IMR-90 (cell line): Measurements from ENCODE around the gene TRAIP. TPM values are rescaled to one million over a fixed set of nuclear protein-coding genes. Genes with fewer than 3 reads are reported as not detected.

Experiments
- ATAC-seq: fragments of 200-7000 bp; cut with Tn5 transposase; 2 replicates; pipeline ENCODE4 v1.9.1; 2020; ENCODE audit warnings: low read depth, mild to moderate bottlenecking, moderate library complexity
- BruUV-seq: library from RNA; stranded (reverse); fragments of 400-500 nt; replicated peaks from 2 replicates; lab custom pipeline; 2021; lab: Mats Ljungman, UMichigan
- CTCF ChIA-PET: fragments of 300-600 bp; formaldehyde crosslinking; extraction: SDS; loops from one replicate; lab custom pipeline; 2021; ENCODE audit warnings: antibody characterized with exemption; lab: Yijun Ruan, JAX
- POLR2A ChIA-PET: fragments of 300-600 bp; sonication (Branson Sonifier 250); formaldehyde crosslinking; loops from one replicate; lab custom pipeline; 2022; ENCODE audit warnings: antibody characterized with exemption; ENCODE audit not compliant: unreplicated experiment; lab: Charles Lee
- DNase-seq: peaks from one replicate; pipeline ENCODE4 v3.0.0; 2013
- H2AFZ ChIP-seq: replicated peaks from 2 replicates; pipeline ENCODE3; 2013; ENCODE audit warnings: low read length, mild to moderate bottlenecking; ENCODE audit not compliant: poor library complexity
- H2AK5ac ChIP-seq: 2 replicates; pipeline ENCODE4 v1.6.1; 2013; ENCODE audit warnings: low read depth, low read length, inconsistent platforms
- H2AK9ac ChIP-seq: replicated peaks from 2 replicates; pipeline ENCODE3; 2013; ENCODE audit warnings: mild to moderate bottlenecking, low read depth, low read length, moderate library complexity; ENCODE audit not compliant: poor library complexity
- H2BK120ac ChIP-seq: 2 replicates; pipeline ENCODE4 v1.6.1; 2013; ENCODE audit warnings: low read depth, low read length, inconsistent platforms
- H2BK15ac ChIP-seq: 3 replicates; pipeline ENCODE4 v1.6.1; 2013; ENCODE audit warnings: low read depth, low read length, inconsistent platforms
- H2BK20ac ChIP-seq: 2 replicates; pipeline ENCODE4 v1.6.1; 2013; ENCODE audit warnings: low read depth, mild to moderate bottlenecking, inconsistent platforms, low read length, moderate library complexity
- H2BK5ac ChIP-seq: 2 replicates; pipeline ENCODE4 v1.6.1; 2013; ENCODE audit warnings: mild to moderate bottlenecking, low read depth, low read length, inconsistent platforms; ENCODE audit not compliant: poor library complexity, severe bottlenecking
- H3K14ac ChIP-seq: replicated peaks from 2 replicates; pipeline ENCODE4 v1.6.1; 2013; ENCODE audit warnings: low read depth, low read length, inconsistent platforms
- H3K18ac ChIP-seq: 2 replicates; pipeline ENCODE4 v1.6.1; 2013; ENCODE audit warnings: low read depth, low read length, control low read depth
- H3K23ac ChIP-seq: 2 replicates; pipeline ENCODE4 v1.6.1; 2013; ENCODE audit warnings: low read depth, low read length, inconsistent platforms
- H3K27ac ChIP-seq: 2 replicates; pipeline ENCODE4 v1.5.1; 2013; ENCODE audit warnings: mild to moderate bottlenecking, control low read depth, low read length; ENCODE audit not compliant: insufficient read depth
- H3K27me3 ChIP-seq: 2 replicates; pipeline ENCODE4 v1.6.1; 2013; ENCODE audit warnings: low read length; ENCODE audit not compliant: control insufficient read depth, insufficient read depth
- H3K36me3 ChIP-seq: 2 replicates; pipeline ENCODE4 v1.6.1; 2013; ENCODE audit warnings: low read length, mixed read lengths; ENCODE audit not compliant: control insufficient read depth, insufficient read depth
- H3K4ac ChIP-seq: 2 replicates; pipeline ENCODE4 v1.6.1; 2013; ENCODE audit warnings: low read depth, low read length, inconsistent platforms
- H3K4me1 ChIP-seq: 2 replicates; pipeline ENCODE4 v1.6.1; 2013; ENCODE audit warnings: low read length, mixed read lengths; ENCODE audit not compliant: control insufficient read depth, insufficient read depth
- H3K4me2 ChIP-seq: 2 replicates; pipeline ENCODE4 v1.6.1; 2013; ENCODE audit warnings: low read depth, mild to moderate bottlenecking, control low read depth, low read length, moderate library complexity
- H3K4me3 ChIP-seq: 2 replicates; pipeline ENCODE4 v1.5.1; 2013; ENCODE audit warnings: low read depth, mild to moderate bottlenecking, control low read depth, low read length, moderate library complexity; ENCODE audit not compliant: insufficient read depth
- H3K56ac ChIP-seq: 2 replicates; pipeline ENCODE4 v1.6.1; 2013; ENCODE audit warnings: low read length, inconsistent platforms; ENCODE audit not compliant: insufficient read depth; ENCODE audit errors: extremely low read depth
- H3K79me1 ChIP-seq, 2 experiments: 2 replicates each; pipeline ENCODE4 v1.6.1; 2013; ENCODE audit warnings: low read length in 2 of 2, inconsistent platforms in 1 of 2, low read depth in 1 of 2
- H3K9ac ChIP-seq: 2 replicates; pipeline ENCODE4 v1.6.1; 2013; ENCODE audit warnings: low read depth, low read length, control low read depth
- H3K9me1 ChIP-seq: 2 replicates; pipeline ENCODE4 v1.6.1; 2013; ENCODE audit warnings: low read length, inconsistent platforms; ENCODE audit not compliant: insufficient read depth
- H3K9me3 ChIP-seq: 2 replicates; pipeline ENCODE4 v1.6.1; 2013; ENCODE audit warnings: low read length; ENCODE audit not compliant: control insufficient read depth, insufficient read depth
- H4K20me1 ChIP-seq: 2 replicates; pipeline ENCODE4 v1.6.1; 2013; ENCODE audit warnings: low read length, inconsistent platforms; ENCODE audit not compliant: insufficient read depth
- H4K5ac ChIP-seq: 2 replicates; pipeline ENCODE4 v1.6.1; 2013; ENCODE audit warnings: mild to moderate bottlenecking, low read depth, low read length, control low read depth
- H4K8ac ChIP-seq, 2 experiments: 2 replicates each; pipeline ENCODE4 v1.6.1; 2013; ENCODE audit warnings: low read depth in 2 of 2, low read length in 2 of 2, control low read depth in 1 of 2, inconsistent platforms in 1 of 2
- H4K91ac ChIP-seq: 2 replicates; pipeline ENCODE4 v1.6.1; 2013; ENCODE audit warnings: low read depth, low read length, inconsistent platforms; ENCODE audit not compliant: insufficient read depth
- BHLHE40 ChIP-seq: fragments of 150-350 bp; IDR thresholded peaks from 2 replicates; pipeline ENCODE4 v1.6.1; 2016; ENCODE audit warnings: mild to moderate bottlenecking, low read depth, low read length
- CEBPB ChIP-seq: IDR thresholded peaks from 2 replicates; pipeline ENCODE4 v1.6.1; 2012; ENCODE audit warnings: low read depth, low read length, improper control_type of control experiment
- CHD1 ChIP-seq: IDR thresholded peaks from 2 replicates; pipeline ENCODE4 v1.6.1; 2012; ENCODE audit warnings: low read depth, low read length, improper control_type of control experiment
- ELK1 ChIP-seq: fragments of 150-350 bp; IDR thresholded peaks from 2 replicates; pipeline ENCODE4 v1.6.1; 2016; ENCODE audit warnings: low read depth, mild to moderate bottlenecking, low read length, moderate library complexity, borderline replicate concordance
- FOS ChIP-seq: fragments of 150-350 bp; IDR thresholded peaks from 2 replicates; pipeline ENCODE4 v1.6.1; 2016; ENCODE audit warnings: low read depth, low read length
- MAFK ChIP-seq: IDR thresholded peaks from 2 replicates; pipeline ENCODE4 v1.6.1; 2012; ENCODE audit warnings: low read depth, low read length, improper control_type of control experiment
- MAZ ChIP-seq: IDR thresholded peaks from 2 replicates; pipeline ENCODE4 v1.6.1; 2012; ENCODE audit warnings: low read depth, mild to moderate bottlenecking, low read length, improper control_type of control experiment, moderate library complexity, borderline replicate concordance
- MXI1 ChIP-seq: IDR thresholded peaks from 2 replicates; pipeline ENCODE4 v1.6.1; 2012; ENCODE audit warnings: low read depth, mild to moderate bottlenecking, low read length, moderate library complexity, borderline replicate concordance
- NFE2L2 ChIP-seq: fragments of 150-350 bp; IDR thresholded peaks from 2 replicates; pipeline ENCODE4 v1.6.1; 2016; ENCODE audit warnings: low read depth, mild to moderate bottlenecking, low read length
- POLR2A ChIP-seq: IDR thresholded peaks from 2 replicates; pipeline ENCODE4 v1.6.1; 2012; ENCODE audit warnings: mild to moderate bottlenecking, low read depth, low read length
- RAD21 ChIP-seq: IDR thresholded peaks from 2 replicates; pipeline ENCODE4 v1.6.1; 2012; ENCODE audit warnings: low read length, improper control_type of control experiment
- RCOR1 ChIP-seq: IDR thresholded peaks from 2 replicates; pipeline ENCODE4 v1.6.1; 2012; ENCODE audit warnings: mild to moderate bottlenecking, low read length, improper control_type of control experiment; ENCODE audit not compliant: insufficient replicate concordance
- RFX5 ChIP-seq: IDR thresholded peaks from 2 replicates; pipeline ENCODE4 v1.8.0; 2012; ENCODE audit warnings: low read depth, mild to moderate bottlenecking, low read length, moderate library complexity
- SMC3 ChIP-seq: fragments of 150-350 bp; IDR thresholded peaks from 2 replicates; pipeline ENCODE4 v1.6.1; 2016; ENCODE audit warnings: low read depth, mild to moderate bottlenecking, antibody characterized with exemption, low read length, moderate library complexity
- USF2 ChIP-seq: fragments of 150-350 bp; IDR thresholded peaks from 2 replicates; pipeline ENCODE4 v1.6.1; 2017; ENCODE audit warnings: mild to moderate bottlenecking, antibody characterized with exemption, low read length, low read depth
- WGBS, 2 experiments: methylation state at CpG; one replicate each; pipeline versions ENCODE4 v1.1.5 to v1.1.7; 2013; ENCODE audit warnings: missing lambda C conversion rate in 2 of 2; ENCODE audit not compliant: insufficient read length in 1 of 2; ENCODE audit errors: extremely low coverage in 2 of 2; 5-methylcytosine and 5-hydroxymethylcytosine counted together
- dilution Hi-C: fragments of 300-500 bp; cut with HindIII; formaldehyde crosslinking; loops from one replicate; pipeline ENCODE4 v1.14.3; 2018; ENCODE audit warnings: low sequenced_read_pairs; ENCODE audit not compliant: unreplicated experiment
- in situ Hi-C: fragments of 300-500 bp; cut with MboI; formaldehyde crosslinking; loops from 3 replicates; pipeline ENCODE4 v1.14.3; 2019; ENCODE audit warnings: low sequenced_read_pairs, inconsistent platforms, mixed read lengths
- intact Hi-C: fragments of 100-400 bp; cut with micrococcal nuclease; formaldehyde crosslinking; loops from 2 replicates; pipeline ENCODE4 v1.10.0; 2022
- polyA plus RNA-seq, 3 experiments: library from polyadenylated mRNA; depleted of rRNA; stranded (reverse); fragments of >200 nt; gene quantifications; 2 replicates each; pipeline ENCODE4 v1.2.3, GENCODE V29; 2012; ENCODE audit warnings: low replicate concordance in 1 of 3
- total RNA-seq: library from RNA; depleted of rRNA; stranded (reverse); fragments of >200 nt; gene quantifications from 2 replicates; pipeline ENCODE4 v1.2.3, GENCODE V29; 2012
- TF ChIP-seq, protein P1 (sequence below): conservative IDR thresholded peaks from 2 replicates; pipeline ENCODE4 v1.5.1; 2012; ENCODE audit warnings: mild to moderate bottlenecking, low read depth, low read length, improper control_type of control experiment

TRAIP gene
- total and polyA plus RNA-seq, 2 of the 4 experiments (the other 2 are of a cell fraction): 6.3 to 9.2 TPM

- no peak overlapping the region for H3K9ac ChIP-seq
- H3K27ac ChIP-seq: no peak overlapping the region
- no peak overlapping the region for H3K56ac ChIP-seq
- ChIA-PET CTCF (no interaction called here), POLR2A (no interaction called here)
- BruUV-seq: no TSS peak
- intact Hi-C loops: no loop called here
- no peak overlapping the region for H2BK15ac ChIP-seq
- H3K27me3 ChIP-seq: no peaks in the 10 kb centered on the region
- in situ Hi-C loops: no loop called here
- H3K79me1 ChIP-seq: no peaks in the 10 kb centered on the region
- H3K18ac ChIP-seq: no peak overlapping the region
- H3K9me1 ChIP-seq: peaks cover 2% of the 10 kb centered on the region; the same call in 1 of the 2 replicates
- H3K23ac ChIP-seq: no peak overlapping the region
- H4K91ac ChIP-seq: no peak overlapping the region
- H4K5ac ChIP-seq: no peak overlapping the region
- 53% methylated on average over 4 of the region's 6 CpGs; no CpG with 5 or more reads in 1 of the 2 experiments for WGBS, 2 experiments
- no peak overlapping the region for H3K4me3 ChIP-seq
- no peak overlapping the region for H2BK20ac ChIP-seq
- no peak overlapping the region for H4K8ac ChIP-seq
- dilution Hi-C loops: no loop called here
- H3K36me3 ChIP-seq: no peaks in the 10 kb centered on the region
- DNase-seq (no peak), ATAC-seq (no peak)
- no peak overlapping the region for H2AK5ac ChIP-seq
- TF ChIP-seq SMC3 (no peak), USF2 (no peak), MXI1 (no peak), POLR2A (no peak), RAD21 (no peak), FOS (no peak), MAFK (no peak), CEBPB (no peak), NFE2L2 (no peak), ELK1 (no peak), RFX5 (no peak), CHD1 (no peak), MAZ (no peak), BHLHE40 (no peak), RCOR1 (no peak)
- TF ChIP-seq, protein P1, sequence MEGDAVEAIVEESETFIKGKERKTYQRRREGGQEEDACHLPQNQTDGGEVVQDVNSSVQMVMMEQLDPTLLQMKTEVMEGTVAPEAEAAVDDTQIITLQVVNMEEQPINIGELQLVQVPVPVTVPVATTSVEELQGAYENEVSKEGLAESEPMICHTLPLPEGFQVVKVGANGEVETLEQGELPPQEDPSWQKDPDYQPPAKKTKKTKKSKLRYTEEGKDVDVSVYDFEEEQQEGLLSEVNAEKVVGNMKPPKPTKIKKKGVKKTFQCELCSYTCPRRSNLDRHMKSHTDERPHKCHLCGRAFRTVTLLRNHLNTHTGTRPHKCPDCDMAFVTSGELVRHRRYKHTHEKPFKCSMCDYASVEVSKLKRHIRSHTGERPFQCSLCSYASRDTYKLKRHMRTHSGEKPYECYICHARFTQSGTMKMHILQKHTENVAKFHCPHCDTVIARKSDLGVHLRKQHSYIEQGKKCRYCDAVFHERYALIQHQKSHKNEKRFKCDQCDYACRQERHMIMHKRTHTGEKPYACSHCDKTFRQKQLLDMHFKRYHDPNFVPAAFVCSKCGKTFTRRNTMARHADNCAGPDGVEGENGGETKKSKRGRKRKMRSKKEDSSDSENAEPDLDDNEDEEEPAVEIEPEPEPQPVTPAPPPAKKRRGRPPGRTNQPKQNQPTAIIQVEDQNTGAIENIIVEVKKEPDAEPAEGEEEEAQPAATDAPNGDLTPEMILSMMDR: no peak
- H2BK5ac ChIP-seq: no peak overlapping the region
- H2AK9ac ChIP-seq: no peak overlapping the region
- H3K4me1 ChIP-seq: peaks cover 10% of the 10 kb centered on the region
- no peak overlapping the region for H3K4me2 ChIP-seq
- no peaks in the 10 kb centered on the region for H4K20me1 ChIP-seq
- no peak overlapping the region for H3K14ac ChIP-seq
- no peaks in the 10 kb centered on the region for H3K9me3 ChIP-seq
- no peak overlapping the region for H3K4ac ChIP-seq
- H2AFZ ChIP-seq: no peak overlapping the region
- H2BK120ac ChIP-seq: no peak overlapping the region
Measured at GRCh38 chr3:49898991-49899390, 42.6 kb upstream of the TRAIP start.
